Stimulated activated CD4-positive, alpha-beta T cell treated with anti-CD3 and anti-CD28 coated beads, Interleukin-4, amount 100 ng/mL, for 1 hour (primary cell): Measurements from ENCODE around the gene TEX264.
A peak's percentile ranks its signal among the peaks of the same experiment; 100 is the strongest.
"Not testable (repeated sequence)": the region's sequence is repeated elsewhere in the genome, so short reads cannot be mapped to it uniquely, and the experiment has no call there.

Experiments
- DNase-seq: peaks from one replicate; pipeline ENCODE4 v3.0.0-alpha.2; 2020

The TEX264 gene

GRCh38 chr3:51718547-51719409 is 47.7 kb downstream of the TEX264 start:
- peak; percentile 35 for DNase-seq

- no peak for DNase-seq
These were observed 48.5 kb downstream of the TEX264 start for GRCh38 chr3:51719410-51720025.

DNA sequence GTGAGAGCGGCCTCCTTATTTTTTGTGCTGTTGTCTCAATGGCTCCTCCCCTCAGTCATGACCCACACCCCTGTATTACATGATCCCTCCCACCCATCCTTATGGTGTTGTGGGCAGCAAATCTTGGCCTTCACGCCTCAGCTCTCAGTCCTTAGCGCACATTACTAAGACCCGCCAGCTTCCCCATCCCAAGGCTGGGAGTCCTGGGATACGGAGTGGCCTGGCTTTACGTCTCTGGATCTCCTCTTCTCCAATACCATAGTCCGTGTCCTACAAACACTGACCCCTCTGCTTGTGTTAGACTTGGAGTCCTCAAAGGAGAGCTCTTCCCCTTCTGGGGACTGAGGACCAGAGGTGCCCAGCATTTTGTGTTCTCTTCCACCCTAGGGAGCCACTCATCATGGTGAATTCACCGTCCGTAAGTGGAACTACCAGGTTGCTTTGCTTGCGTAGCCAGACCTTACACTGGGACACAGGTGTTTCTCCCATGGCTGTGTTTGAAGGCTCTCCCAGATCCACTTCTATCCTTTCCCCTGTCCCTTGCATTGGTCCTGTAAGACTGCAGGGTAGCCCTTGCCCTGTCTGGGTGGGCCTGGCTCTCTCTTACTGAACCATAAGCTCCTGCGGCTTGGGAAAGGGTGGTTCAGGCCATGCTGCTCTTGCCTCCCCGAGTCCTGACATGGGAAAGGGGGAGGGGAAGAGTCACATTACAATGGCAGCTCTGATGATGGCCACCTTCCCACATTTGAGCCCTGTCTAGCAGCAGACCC is 49.4 kb downstream of the TEX264 start:
- no peak for DNase-seq

GRCh38 chr3:51721062-51721745 is 50.2 kb downstream of the TEX264 start:
- DNase-seq = no peak

- no peak for DNase-seq
These were observed 51.3 kb downstream of the TEX264 start for GRCh38 chr3:51722362-51722761.

DNA sequence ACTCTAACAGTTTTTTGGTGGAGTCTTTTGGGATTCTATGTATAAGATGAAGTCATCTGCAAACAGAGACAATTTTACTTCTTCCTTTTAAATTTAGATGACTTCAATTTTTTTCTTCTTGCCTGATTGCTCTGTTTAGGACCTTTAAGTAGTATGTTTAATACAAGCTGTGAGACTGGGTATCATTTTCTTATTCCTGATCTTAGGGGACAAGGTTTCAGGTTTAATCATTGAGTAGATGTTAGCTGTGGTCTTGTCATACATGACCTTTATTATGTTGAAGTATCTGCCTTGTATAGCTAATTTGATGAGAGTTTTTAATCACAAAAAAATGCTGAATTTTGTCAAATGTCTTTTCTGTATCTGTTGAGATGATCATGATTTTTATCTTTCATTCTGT is 56.4 kb downstream of the TEX264 start:
- DNase-seq = no peak

- no peak for DNase-seq
These were observed 58.1 kb downstream of the TEX264 start for GRCh38 chr3:51729042-51729633.

- no peak for DNase-seq
These were observed 63.0 kb downstream of the TEX264 start for GRCh38 chr3:51733859-51734571.

DNA sequence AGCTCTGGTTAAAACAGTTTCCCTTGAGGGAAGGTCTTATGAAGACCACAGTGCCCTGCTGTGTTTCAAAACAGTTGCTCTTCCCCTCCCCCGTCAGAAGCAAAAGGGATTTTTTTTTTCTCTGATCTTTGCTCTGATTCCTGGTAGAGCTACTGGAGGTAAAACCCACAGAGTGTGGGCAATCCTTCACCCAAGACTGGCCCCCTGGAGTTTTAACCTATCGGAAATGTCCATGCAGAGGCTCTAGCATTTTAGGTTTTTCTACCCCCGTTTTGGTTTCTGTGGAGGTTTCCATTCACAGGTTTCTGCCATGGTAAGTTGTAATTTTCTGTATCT is 63.5 kb downstream of the TEX264 start:
- no peak for DNase-seq

- no peak for DNase-seq
These were observed 64.0 kb downstream of the TEX264 start for GRCh38 chr3:51735039-51735438.

GRCh38 chr3:51735950-51736349 is 64.9 kb downstream of the TEX264 start:
- no peak for DNase-seq

DNA sequence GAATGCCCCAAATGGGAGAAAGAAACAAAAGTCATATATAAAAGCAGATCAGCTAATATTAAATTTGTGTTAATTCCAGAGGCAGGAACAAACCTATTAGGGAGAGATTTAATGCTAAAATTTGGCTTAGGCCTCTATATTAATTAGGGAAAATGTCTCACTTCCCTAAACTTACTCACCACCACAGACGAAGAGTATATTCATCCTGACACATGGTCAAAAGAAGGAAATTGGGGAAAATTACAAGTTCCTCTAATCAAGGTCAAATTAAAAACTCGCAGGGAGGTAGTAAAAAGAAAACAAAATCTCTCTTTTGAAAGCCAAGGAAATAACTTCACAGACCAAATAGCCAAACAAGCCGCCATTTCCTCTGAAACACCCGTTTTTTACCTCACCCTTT is 68.1 kb downstream of the TEX264 start:
- no peak for DNase-seq

DNA sequence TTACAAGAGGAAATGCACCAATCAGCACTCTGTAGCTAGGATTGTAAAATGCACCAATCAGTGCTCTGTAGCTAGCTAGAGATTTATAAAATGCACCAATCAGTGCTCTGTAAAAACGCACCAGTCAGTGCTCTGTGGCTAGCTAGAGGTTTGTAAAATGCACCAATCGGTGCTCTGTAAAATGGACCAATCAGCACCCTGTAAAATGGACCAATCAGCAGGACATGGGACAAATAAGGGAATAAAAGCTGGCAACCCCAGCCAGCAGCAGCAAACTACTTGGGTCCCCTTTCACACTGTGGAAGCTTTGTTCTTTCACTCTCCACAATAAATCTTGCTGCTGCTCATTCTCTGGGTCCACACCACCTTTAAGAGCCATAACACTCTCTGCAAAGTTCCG is 71.3 kb downstream of the TEX264 start:
- DNase-seq = not testable (repeated sequence)

- not testable (repeated sequence) for DNase-seq
These were observed 71.9 kb downstream of the TEX264 start for GRCh38 chr3:51742978-51743377.

DNA sequence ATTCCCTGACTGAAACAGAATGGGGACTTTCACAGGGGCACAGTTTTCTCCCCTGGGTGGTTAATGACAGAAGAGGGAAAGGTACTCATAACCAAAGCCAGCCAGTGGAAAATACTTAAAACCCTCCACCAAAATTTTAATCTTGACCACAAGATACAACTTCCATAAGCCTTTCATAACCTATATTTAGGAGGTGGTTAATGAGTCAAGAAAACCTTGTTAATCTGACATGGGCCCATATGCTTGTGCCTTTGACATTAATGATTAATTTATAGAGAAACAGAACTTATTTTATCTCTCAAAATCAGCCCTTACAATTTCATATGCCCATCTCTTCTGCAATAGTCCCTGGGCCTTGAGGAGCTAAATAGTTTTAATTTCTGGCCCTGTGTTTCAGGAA is 76.8 kb downstream of the TEX264 start:
- no peak for DNase-seq

DNA sequence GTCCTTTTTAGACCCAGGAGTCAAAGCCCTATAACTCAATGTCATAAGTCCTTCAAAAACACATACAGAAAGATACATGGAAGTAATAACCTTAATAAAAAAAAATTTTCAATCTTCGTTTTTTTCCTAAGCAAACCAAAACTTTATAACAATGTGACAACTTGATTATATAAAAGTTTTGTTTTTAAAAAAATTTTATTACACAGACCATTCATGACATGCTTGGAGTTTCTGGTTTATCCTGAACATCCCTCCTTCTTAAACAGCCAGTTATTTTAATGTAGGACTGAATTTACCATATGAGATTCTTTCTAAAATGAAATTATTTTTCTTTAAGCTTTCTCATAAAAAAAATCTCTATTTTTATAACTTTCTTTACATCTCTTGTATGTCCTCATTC is 77.3 kb downstream of the TEX264 start:
- no peak for DNase-seq

- DNase-seq = no peak
These were observed 79.8 kb downstream of the TEX264 start for GRCh38 chr3:51750878-51751277.

- DNase-seq = no peak
These were observed 80.2 kb downstream of the TEX264 start for GRCh38 chr3:51751287-51751686.
